Ascending aorta (tissue), 2 donors: ENCODE results near the gene NKAP. TPM values are rescaled to one million over a fixed set of nuclear protein-coding genes. Genes with fewer than 3 reads are reported as not detected.
"Not testable (repeated sequence)": the region's sequence is repeated elsewhere in the genome, so short reads cannot be mapped to it uniquely, and the experiment has no call there.

Experiments
- DNase-seq, 2 donors: peaks; one replicate each; pipeline ENCODE4 v3.0.0-alpha.2; 2019; ENCODE audit warnings: low spot score in 2 of 2
- H3K27ac ChIP-seq, 2 donors: fragments of 200-600 bp; sonication (generic); one replicate each; pipeline ENCODE4 v1.5.1; 2016 to 2017; ENCODE audit warnings: mild to moderate bottlenecking in 1 of 2
- H3K27me3 ChIP-seq: fragments of 200-600 bp; sonication (generic); one replicate; pipeline ENCODE4 v1.5.1; 2017
- H3K36me3 ChIP-seq, 2 donors: fragments of 200-600 bp; sonication (generic); one replicate each; pipeline ENCODE4 v1.5.1; 2016
- H3K4me1 ChIP-seq, 2 donors: fragments of 200-600 bp; sonication (generic); one replicate each; pipeline ENCODE4 v1.5.1; 2016 to 2017; ENCODE audit warnings: mild to moderate bottlenecking in 1 of 2
- H3K4me3 ChIP-seq, 2 donors: fragments of 200-600 bp; sonication (generic); one replicate each; pipeline ENCODE4 v1.5.1; 2016 to 2017; ENCODE audit warnings: mild to moderate bottlenecking in 1 of 2
- H3K9me3 ChIP-seq, 2 donors: fragments of 200-600 bp; sonication (generic); one replicate each; pipeline ENCODE4 v1.5.1; 2016
- CTCF ChIP-seq, 3 experiments: fragments of 200-600 bp in 2 of 3; fragments of 450-650 bp in 1 of 3; sonication (generic) in 2 of 3; IDR thresholded peaks; one replicate each; pipeline ENCODE4 v1.5.1; 2016 to 2019; ENCODE audit warnings: antibody characterized with exemption in 3 of 3, mild to moderate bottlenecking in 1 of 3, moderate library complexity in 1 of 3
- intact Hi-C: fragments of 100-400 bp; cut with DNase I; formaldehyde crosslinking; loops from one replicate; pipeline ENCODE4 v1.15.1; 2023
- total RNA-seq: library from RNA; depleted of rRNA; stranded (reverse); fragments of >200 nt; gene quantifications from one replicate; pipeline ENCODE4 v1.1.0, GENCODE V29; 2016

Gene NKAP
- total RNA-seq, 1 donor from 2014 or later: 1.2 TPM

- Histone ChIP-seq H3K27me3 (no peaks in the 10 kb centered on the region), H3K4me3 (no peak overlapping the region), H3K4me1 (no peaks in the 10 kb centered on the region), H3K27ac (no peak overlapping the region), H3K9me3 (no peaks in the 10 kb centered on the region), H3K36me3 (no peaks in the 10 kb centered on the region)
- intact Hi-C loops: no loop called here
- no peak for TF ChIP-seq CTCF (IDR thresholded peaks at IDR 0.05)
- DNase-seq: no peak
These were observed 27.0 kb upstream of the NKAP start for GRCh38 chrX:119970574-119970973.

GRCh38 chrX:119966837-119967236 is 23.3 kb upstream of the NKAP start:
- not testable (repeated sequence) for DNase-seq, H3K9me3 ChIP-seq, H3K4me1 ChIP-seq

GRCh38 chrX:119960625-119961024 is 17.1 kb upstream of the NKAP start:
- H3K9me3 ChIP-seq: no peaks in the 10 kb centered on the region
- H3K4me3 ChIP-seq: no peak overlapping the region
- DNase-seq: no peak
- no peaks in the 10 kb centered on the region for H3K4me1 ChIP-seq
- no peaks in the 10 kb centered on the region for H3K27me3 ChIP-seq
- no peak for TF ChIP-seq CTCF (IDR thresholded peaks at IDR 0.05)
- H3K27ac ChIP-seq: no peak overlapping the region
- intact Hi-C loops: no loop called here
- H3K36me3 ChIP-seq: no peaks in the 10 kb centered on the region

More at GRCh38 chrX:119966837-119967236, 23.3 kb upstream of the NKAP start:
- H3K27me3 ChIP-seq, intact Hi-C loops, H3K4me3 ChIP-seq, H3K27ac ChIP-seq, H3K36me3 ChIP-seq: not testable (repeated sequence)

- H3K27ac ChIP-seq, H3K4me1 ChIP-seq, H3K36me3 ChIP-seq, H3K27me3 ChIP-seq, DNase-seq, H3K9me3 ChIP-seq, intact Hi-C loops, H3K4me3 ChIP-seq: not testable (repeated sequence)
These were observed 12.4 kb upstream of the NKAP start for GRCh38 chrX:119955807-119956570.

GRCh38 chrX:119954374-119954773 is 10.8 kb upstream of the NKAP start:
- Histone ChIP-seq H3K27me3 (no peaks in the 10 kb centered on the region), H3K4me3 (no peak overlapping the region), H3K4me1 (no peaks in the 10 kb centered on the region), H3K36me3 (no peaks in the 10 kb centered on the region), H3K9me3 (no peaks in the 10 kb centered on the region), H3K27ac (no peak overlapping the region)
- intact Hi-C loops: no loop called here
- no peak for TF ChIP-seq CTCF (IDR thresholded peaks at IDR 0.05)
- DNase-seq: no peak

GRCh38 chrX:119948381-119948780 is 4.8 kb upstream of the NKAP start:
- Histone ChIP-seq H3K27ac (no peak overlapping the region), H3K27me3 (no peaks in the 10 kb centered on the region), H3K4me3 (no peak overlapping the region), H3K9me3 (no peaks in the 10 kb centered on the region), H3K4me1 (no peaks in the 10 kb centered on the region), H3K36me3 (no peaks in the 10 kb centered on the region)
- DNase-seq: no peak
- no peak for TF ChIP-seq CTCF (IDR thresholded peaks at IDR 0.05)
- intact Hi-C loops: loop anchor here (10.0 kb wide), 1 partner anchor 374 kb away; the partner anchor contains the start of gene UBE2A
